H9 (cell line): ENCODE data around the gene RAI1. TPM values are rescaled to one million over a fixed set of nuclear protein-coding genes. Genes with fewer than 3 reads are reported as not detected.

ENCODE experiments used
- DNase-seq: peaks from one replicate; pipeline ENCODE4 v3.0.0-alpha.2; 2017
- H2AFZ ChIP-seq: one replicate; pipeline ENCODE4 v1.6.1; 2013; ENCODE audit warnings: mild to moderate bottlenecking, low read length, control low read depth, moderate library complexity
- H2AK5ac ChIP-seq: 2 replicates; pipeline ENCODE4 v1.6.1; 2013; ENCODE audit warnings: low read length, control low read depth, mixed read lengths; ENCODE audit not compliant: insufficient read length
- H2BK120ac ChIP-seq: one replicate; pipeline ENCODE4 v1.6.1; 2013; ENCODE audit warnings: low read depth, mild to moderate bottlenecking, low read length, control low read depth, inconsistent platforms; ENCODE audit not compliant: poor library complexity, severe bottlenecking
- H2BK12ac ChIP-seq: 2 replicates; pipeline ENCODE4 v1.6.1; 2013; ENCODE audit warnings: low read length, control low read depth, mixed read lengths, low read depth; ENCODE audit not compliant: insufficient read length
- H2BK15ac ChIP-seq: 2 replicates; pipeline ENCODE4 v1.6.1; 2013; ENCODE audit warnings: low read depth, low read length, control low read depth
- H2BK20ac ChIP-seq: one replicate; pipeline ENCODE4 v1.6.1; 2013; ENCODE audit warnings: low read depth, mild to moderate bottlenecking, low read length, control low read depth, inconsistent platforms; ENCODE audit not compliant: poor library complexity, severe bottlenecking
- H2BK5ac ChIP-seq: 2 replicates; pipeline ENCODE4 v1.6.1; 2013; ENCODE audit warnings: low read length, control low read depth, mixed read lengths; ENCODE audit not compliant: insufficient read length
- H3K14ac ChIP-seq: 2 replicates; pipeline ENCODE4 v1.6.1; 2013; ENCODE audit warnings: low read length, control low read depth; ENCODE audit not compliant: insufficient read depth
- H3K18ac ChIP-seq: 2 replicates; pipeline ENCODE4 v1.6.1; 2013; ENCODE audit warnings: low read depth, mild to moderate bottlenecking, mixed read lengths, low read length, control low read depth; ENCODE audit not compliant: insufficient read length
- H3K23ac ChIP-seq: 2 replicates; pipeline ENCODE4 v1.6.1; 2013; ENCODE audit warnings: low read length, control low read depth, mixed read lengths, low read depth; ENCODE audit not compliant: insufficient read length
- H3K23me2 ChIP-seq: 2 replicates; pipeline ENCODE4 v1.6.1; 2013; ENCODE audit warnings: low read depth, mild to moderate bottlenecking, mixed read lengths, low read length, control low read depth; ENCODE audit not compliant: insufficient read length, poor library complexity, severe bottlenecking
- H3K27ac ChIP-seq: 2 replicates; pipeline ENCODE4 v1.5.1; 2013; ENCODE audit warnings: low read length, control low read depth, mixed read lengths, low read depth; ENCODE audit not compliant: insufficient read length
- H3K27me3 ChIP-seq: 2 replicates; pipeline ENCODE4 v1.6.1; 2013; ENCODE audit warnings: low read length, control low read depth, inconsistent platforms; ENCODE audit not compliant: insufficient read depth
- H3K4ac ChIP-seq: 2 replicates; pipeline ENCODE4 v1.6.1; 2013; ENCODE audit warnings: low read depth, mild to moderate bottlenecking, control low read depth, inconsistent platforms, low read length, moderate library complexity
- H3K4me1 ChIP-seq: 2 replicates; pipeline ENCODE4 v1.6.1; 2013; ENCODE audit warnings: low read length, control low read depth, inconsistent platforms; ENCODE audit not compliant: insufficient read depth
- H3K4me2 ChIP-seq: 2 replicates; pipeline ENCODE4 v1.6.1; 2013; ENCODE audit warnings: low read length, control low read depth, mixed read lengths; ENCODE audit not compliant: insufficient read length, insufficient read depth
- H3K56ac ChIP-seq: 2 replicates; pipeline ENCODE4 v1.6.1; 2013; ENCODE audit warnings: low read depth, mild to moderate bottlenecking, mixed read lengths, low read length, control low read depth; ENCODE audit not compliant: insufficient read length
- H3K79me1 ChIP-seq: 2 replicates; pipeline ENCODE4 v1.6.1; 2013; ENCODE audit warnings: low read depth, mild to moderate bottlenecking, moderate library complexity, low read length, control low read depth, inconsistent platforms; ENCODE audit not compliant: insufficient read depth, poor library complexity, severe bottlenecking
- H3K79me2 ChIP-seq: 2 replicates; pipeline ENCODE4 v1.6.1; 2013; ENCODE audit warnings: low read length, control low read depth, inconsistent platforms; ENCODE audit not compliant: insufficient read depth
- H3K9ac ChIP-seq: 2 replicates; pipeline ENCODE4 v1.6.1; 2013; ENCODE audit warnings: low read length, control low read depth, mixed read lengths; ENCODE audit not compliant: insufficient read length; ENCODE audit errors: extremely low read depth
- H3K9me3 ChIP-seq: one replicate; pipeline ENCODE4 v1.6.1; 2013; ENCODE audit warnings: low read depth, low read length, inconsistent platforms; ENCODE audit not compliant: control insufficient read depth
- H3T11ph ChIP-seq: one replicate; pipeline ENCODE4 v1.6.1; 2013; ENCODE audit warnings: mild to moderate bottlenecking, low read length, control low read depth, inconsistent platforms
- H4K20me1 ChIP-seq: one replicate; pipeline ENCODE4 v1.6.1; 2013; ENCODE audit not compliant: control insufficient read depth, insufficient read length, insufficient read depth
- H4K5ac ChIP-seq: 2 replicates; pipeline ENCODE4 v1.6.1; 2013; ENCODE audit warnings: low read depth, mild to moderate bottlenecking, mixed read lengths, low read length, control low read depth; ENCODE audit not compliant: insufficient read length
- H4K8ac ChIP-seq: replicated peaks from 2 replicates; pipeline ENCODE4 v1.6.1; 2013; ENCODE audit warnings: low read length, control low read depth, mixed read lengths, low read depth; ENCODE audit not compliant: insufficient read length
- H4K91ac ChIP-seq: 2 replicates; pipeline ENCODE4 v1.6.1; 2013; ENCODE audit warnings: low read depth, mild to moderate bottlenecking, moderate library complexity, mixed read lengths, low read length, control low read depth; ENCODE audit not compliant: insufficient read length
- H3K27ac Mint-ChIP-seq, 3 experiments: 2 replicates in 2 of 3; 3 replicates in 1 of 3; pipeline ENCODE4 v1.8.0; 2020 to 2021; ENCODE audit warnings: mixed read lengths in 3 of 3, mild to moderate bottlenecking in 1 of 3, moderate library complexity in 1 of 3
- H3K27me3 Mint-ChIP-seq: 2 replicates; pipeline ENCODE4 v1.8.0; 2021; ENCODE audit warnings: low read depth, mild to moderate bottlenecking, moderate library complexity, mixed read lengths
- H3K36me3 Mint-ChIP-seq, 3 experiments: 2 replicates in 2 of 3; 3 replicates in 1 of 3; pipeline ENCODE4 v1.8.0; 2020 to 2021; ENCODE audit warnings: low read depth in 3 of 3, mixed read lengths in 3 of 3; ENCODE audit not compliant: insufficient read depth in 1 of 3
- H3K4me1 Mint-ChIP-seq, 2 experiments: 2 replicates each; pipeline ENCODE4 v1.8.0; 2020; ENCODE audit warnings: mixed read lengths in 2 of 2
- H3K4me3 Mint-ChIP-seq, 2 experiments: 2 replicates in 1 of 2; 3 replicates in 1 of 2; pipeline ENCODE4 v1.8.0; 2020 to 2021; ENCODE audit warnings: mild to moderate bottlenecking in 2 of 2, mixed read lengths in 2 of 2, moderate library complexity in 1 of 2
- H3K9me3 Mint-ChIP-seq, 2 experiments: 2 replicates in 1 of 2; 3 replicates in 1 of 2; pipeline ENCODE4 v1.8.0; 2020; ENCODE audit warnings: mild to moderate bottlenecking in 2 of 2, mixed read lengths in 2 of 2, moderate library complexity in 1 of 2
- WGBS: extraction: QIAGEN DNeasy Blood & Tissue Kit; methylation state at CpG from one replicate; pipeline ENCODE4 v1.1.7; 2013; ENCODE audit warnings: missing lambda C conversion rate, low lambda C conversion rate, mixed read lengths; ENCODE audit not compliant: insufficient read length; ENCODE audit errors: extremely low coverage; 5-methylcytosine and 5-hydroxymethylcytosine counted together
- total RNA-seq: library from RNA; stranded (reverse); gene quantifications from 2 replicates; pipeline ENCODE4 v1.2.1, GENCODE V29; 2021
- TF ChIP-seq, protein P1 (sequence below): fragments of 200-600 bp; sonication (generic); conservative IDR thresholded peaks from 3 replicates; pipeline ENCODE4 v1.8.0; 2021; ENCODE audit warnings: antibody characterized with exemption, mild to moderate bottlenecking

The RAI1 gene
- total RNA-seq, 1 experiment from 2014 or later = 1.5 TPM

DNA sequence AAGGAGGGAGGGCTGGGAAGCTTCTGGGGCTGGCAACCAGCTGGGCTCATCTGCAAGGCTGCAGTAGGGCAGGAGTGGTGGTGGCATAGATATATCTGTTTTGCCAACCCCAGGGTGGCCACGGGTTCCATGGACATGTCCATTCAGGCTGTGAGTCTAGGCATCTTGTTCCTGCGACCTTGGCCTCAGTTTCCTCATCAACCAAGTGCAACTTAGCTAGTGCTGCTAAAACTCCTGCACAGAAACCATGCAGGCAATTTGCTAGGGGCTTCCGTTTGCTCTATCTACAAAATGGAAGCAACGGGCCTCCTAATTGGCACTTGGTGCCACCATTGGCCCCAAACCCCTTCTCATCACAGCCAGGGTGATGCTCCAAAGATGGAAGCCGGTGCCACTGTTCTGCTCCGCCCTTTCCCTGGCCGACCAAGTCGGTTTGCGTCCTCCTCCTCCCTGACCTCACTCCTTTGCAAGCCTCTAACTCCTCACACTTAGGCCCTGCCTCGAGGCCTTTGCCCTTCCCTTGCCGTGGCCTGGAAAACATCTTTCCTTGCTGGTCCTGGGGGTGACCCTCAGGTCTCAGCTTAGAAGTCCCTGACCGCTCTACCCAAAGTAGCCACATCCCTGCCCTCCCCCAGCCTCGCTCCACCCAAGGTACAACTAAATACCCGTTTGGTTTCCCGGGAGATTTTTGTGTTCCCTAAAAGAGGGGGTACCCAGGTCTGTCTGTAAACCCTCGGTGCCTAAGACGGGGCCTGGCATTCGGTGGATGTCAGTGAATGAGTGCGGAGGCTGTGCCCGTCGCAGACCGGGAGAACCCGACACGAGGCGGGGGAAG is 154.4 kb downstream of the RAI1 start:
- Histone ChIP-seq H2AK5ac (no peak overlapping the region), H2BK20ac (no peak overlapping the region), H3K9me3 (no peaks in the 10 kb centered on the region), H3K23me2 (peaks cover 13% of the 10 kb centered on the region), H3K4me2 (peak overlapping the region; percentile 44), H4K8ac (no peak overlapping the region), H3K4me1 (peaks cover 10% of the 10 kb centered on the region; the same call in 1 of the 2 replicates), H3K23ac (no peak overlapping the region), H3K79me1 (peaks cover 5% of the 10 kb centered on the region), H3K14ac (peak overlapping the region; percentile 3; the same call in 1 of the 2 replicates), H3K79me2 (peaks cover 15% of the 10 kb centered on the region; the same call in 1 of the 2 replicates), H3K27ac (no peak overlapping the region), H2AFZ (no peak overlapping the region), H2BK12ac (no peak overlapping the region), H2BK5ac (no peak overlapping the region), H4K91ac (no peak overlapping the region), H3T11ph (no peak overlapping the region), H2BK15ac (no peak overlapping the region), H3K9ac (peak overlapping the region; percentile 2), H3K4ac (no peak overlapping the region), H3K56ac (no peak overlapping the region), H3K27me3 (no peaks in the 10 kb centered on the region), H4K20me1 (peaks cover 3% of the 10 kb centered on the region), H3K18ac (peak overlapping the region; percentile 5), H2BK120ac (no peak overlapping the region), H4K5ac (no peak overlapping the region)
- no peak for DNase-seq
- WGBS = no CpG with 5 or more reads among the region's 25 CpGs
- H3K27me3 Mint-ChIP-seq = no peaks in the 10 kb centered on the region
- peaks cover 58 to 70% of the 10 kb centered on the region in 2 experiments for H3K4me1 Mint-ChIP-seq
- no peaks in the 10 kb centered on the region; a peak in 2 of 5 replicates for H3K9me3 Mint-ChIP-seq
- H3K27ac Mint-ChIP-seq = peak overlapping the region; percentile 42 to 96 (median 93)
- H3K4me3 Mint-ChIP-seq = peak overlapping the region; percentile 76 to 87
- TF ChIP-seq, protein P1, sequence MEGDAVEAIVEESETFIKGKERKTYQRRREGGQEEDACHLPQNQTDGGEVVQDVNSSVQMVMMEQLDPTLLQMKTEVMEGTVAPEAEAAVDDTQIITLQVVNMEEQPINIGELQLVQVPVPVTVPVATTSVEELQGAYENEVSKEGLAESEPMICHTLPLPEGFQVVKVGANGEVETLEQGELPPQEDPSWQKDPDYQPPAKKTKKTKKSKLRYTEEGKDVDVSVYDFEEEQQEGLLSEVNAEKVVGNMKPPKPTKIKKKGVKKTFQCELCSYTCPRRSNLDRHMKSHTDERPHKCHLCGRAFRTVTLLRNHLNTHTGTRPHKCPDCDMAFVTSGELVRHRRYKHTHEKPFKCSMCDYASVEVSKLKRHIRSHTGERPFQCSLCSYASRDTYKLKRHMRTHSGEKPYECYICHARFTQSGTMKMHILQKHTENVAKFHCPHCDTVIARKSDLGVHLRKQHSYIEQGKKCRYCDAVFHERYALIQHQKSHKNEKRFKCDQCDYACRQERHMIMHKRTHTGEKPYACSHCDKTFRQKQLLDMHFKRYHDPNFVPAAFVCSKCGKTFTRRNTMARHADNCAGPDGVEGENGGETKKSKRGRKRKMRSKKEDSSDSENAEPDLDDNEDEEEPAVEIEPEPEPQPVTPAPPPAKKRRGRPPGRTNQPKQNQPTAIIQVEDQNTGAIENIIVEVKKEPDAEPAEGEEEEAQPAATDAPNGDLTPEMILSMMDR = no peak
- H3K36me3 Mint-ChIP-seq = peaks cover 8 to 36% (median 29%) of the 10 kb centered on the region in 3 experiments
